Neural progenitor cell (in vitro differentiated cells): Measurements from ENCODE around the gene VAV1. TPM values are rescaled to one million over a fixed set of nuclear protein-coding genes. Genes with fewer than 3 reads are reported as not detected.

ENCODE experiments used
- DNase-seq: peaks from one replicate; pipeline ENCODE4 v3.0.0-alpha.2; 2016; ENCODE audit warnings: low spot score
- H2AFZ ChIP-seq: fragments of 200-600 bp; sonication (generic); replicated peaks from 2 replicates; pipeline ENCODE4 v1.6.1; 2016; ENCODE audit warnings: antibody characterized with exemption
- H3F3A ChIP-seq: fragments of 200-600 bp; sonication (generic); 2 replicates; pipeline ENCODE4 v1.6.1; 2016; ENCODE audit warnings: antibody characterized with exemption, low read depth
- H3K27ac ChIP-seq: fragments of 200-600 bp; sonication (generic); 2 replicates; pipeline ENCODE4 v1.5.1; 2016; ENCODE audit warnings: mild to moderate bottlenecking
- H3K27me3 ChIP-seq: fragments of 200-600 bp; sonication (generic); 2 replicates; pipeline ENCODE4 v1.6.1; 2016; ENCODE audit warnings: mild to moderate bottlenecking, moderate library complexity
- H3K36me3 ChIP-seq: fragments of 200-600 bp; sonication (generic); 2 replicates; pipeline ENCODE4 v1.5.1; 2016
- H3K4me1 ChIP-seq: fragments of 200-600 bp; sonication (generic); 2 replicates; pipeline ENCODE4 v1.6.1; 2016; ENCODE audit warnings: mixed run types
- H3K4me2 ChIP-seq: fragments of 200-600 bp; sonication (generic); 2 replicates; pipeline ENCODE4 v1.6.1; 2016
- H3K4me3 ChIP-seq: fragments of 200-600 bp; sonication (generic); 2 replicates; pipeline ENCODE4 v1.5.1; 2016
- H3K79me2 ChIP-seq: fragments of 200-600 bp; sonication (generic); 2 replicates; pipeline ENCODE4 v1.6.1; 2016; ENCODE audit warnings: low read depth
- H3K9ac ChIP-seq: fragments of 200-600 bp; sonication (generic); 2 replicates; pipeline ENCODE4 v1.6.1; 2016
- H3K9me3 ChIP-seq: fragments of 200-600 bp; sonication (generic); 2 replicates; pipeline ENCODE4 v1.5.1; 2016; ENCODE audit warnings: low read depth
- H4K20me1 ChIP-seq: fragments of 200-600 bp; sonication (generic); 2 replicates; pipeline ENCODE4 v1.6.1; 2016; ENCODE audit warnings: low read depth
- H3K27ac Mint-ChIP-seq: 3 replicates; pipeline ENCODE4 v1.8.0; 2021; ENCODE audit warnings: mixed read lengths
- H3K27me3 Mint-ChIP-seq: 2 replicates; pipeline ENCODE4 v1.8.0; 2022; ENCODE audit warnings: low read depth, mild to moderate bottlenecking, inconsistent platforms, moderate library complexity, mixed read lengths; ENCODE audit not compliant: insufficient read depth
- H3K36me3 Mint-ChIP-seq: 3 replicates; pipeline ENCODE4 v1.8.0; 2021; ENCODE audit warnings: mixed read lengths
- H3K4me1 Mint-ChIP-seq: 3 replicates; pipeline ENCODE4 v1.8.0; 2021; ENCODE audit warnings: mixed read lengths
- H3K4me3 Mint-ChIP-seq: 3 replicates; pipeline ENCODE4 v1.8.0; 2021; ENCODE audit warnings: mild to moderate bottlenecking, moderate library complexity, mixed read lengths
- H3K9me3 Mint-ChIP-seq: 3 replicates; pipeline ENCODE4 v1.8.0; 2020; ENCODE audit warnings: mixed read lengths
- EZH2 ChIP-seq: fragments of 200-600 bp; sonication (generic); IDR thresholded peaks from 2 replicates; pipeline ENCODE4 v1.6.1; 2017; ENCODE audit warnings: antibody characterized with exemption, mild to moderate bottlenecking, moderate library complexity
- EZH2phosphoT487 ChIP-seq: fragments of 200-600 bp; sonication (generic); IDR thresholded peaks from 2 replicates; pipeline ENCODE4 v1.6.1; 2017; ENCODE audit warnings: antibody characterized with exemption
- total RNA-seq: library from RNA; depleted of rRNA; stranded (reverse); fragments of >200 nt; gene quantifications from 2 replicates; pipeline ENCODE4 v1.2.3, GENCODE V29; 2015; ENCODE audit warnings: low replicate concordance
- TF ChIP-seq, protein P1 (sequence below): fragments of 200-600 bp; sonication (generic); IDR thresholded peaks from 2 replicates; pipeline ENCODE4 v1.5.1; 2017; ENCODE audit warnings: antibody characterized with exemption, mild to moderate bottlenecking

VAV1 gene
- total RNA-seq, 1 donor from 2014 or later = not detected

DNA sequence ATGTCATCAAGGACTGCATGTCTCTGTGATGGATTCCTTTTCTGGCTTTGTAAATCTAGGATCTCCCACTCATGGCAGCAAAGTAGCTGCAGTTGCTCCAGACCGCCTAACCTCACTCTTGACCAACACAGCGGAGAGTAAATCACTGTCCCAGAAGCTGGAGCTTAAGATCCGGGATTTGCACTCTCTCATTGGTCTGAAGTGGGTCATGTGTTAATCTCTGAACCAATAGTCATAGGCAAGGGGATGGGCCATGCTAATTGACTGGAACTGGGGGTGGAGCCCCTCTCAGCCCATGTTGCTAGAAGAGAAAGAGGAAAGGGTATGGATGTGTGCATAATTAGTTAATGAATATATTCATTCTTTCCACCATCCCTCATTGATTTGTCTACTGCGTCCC lies 34.0 kb downstream of the VAV1 start:
- peaks cover 5% of the 10 kb centered on the region for H3K27me3 Mint-ChIP-seq
- Histone ChIP-seq H3K4me2 (no peak overlapping the region), H3K4me1 (no peaks in the 10 kb centered on the region), H3K27me3 (no peaks in the 10 kb centered on the region), H3K9ac (no peak overlapping the region), H3K9me3 (no peaks in the 10 kb centered on the region), H2AFZ (no peak overlapping the region), H4K20me1 (no peaks in the 10 kb centered on the region), H3F3A (no peaks in the 10 kb centered on the region), H3K79me2 (no peaks in the 10 kb centered on the region), H3K36me3 (no peaks in the 10 kb centered on the region), H3K4me3 (no peak overlapping the region), H3K27ac (no peak overlapping the region)
- H3K4me1 Mint-ChIP-seq = peaks cover 3% of the 10 kb centered on the region
- no peaks in the 10 kb centered on the region for H3K36me3 Mint-ChIP-seq
- TF ChIP-seq EZH2 (no peak), EZH2phosphoT487 (no peak)
- TF ChIP-seq, protein P1, sequence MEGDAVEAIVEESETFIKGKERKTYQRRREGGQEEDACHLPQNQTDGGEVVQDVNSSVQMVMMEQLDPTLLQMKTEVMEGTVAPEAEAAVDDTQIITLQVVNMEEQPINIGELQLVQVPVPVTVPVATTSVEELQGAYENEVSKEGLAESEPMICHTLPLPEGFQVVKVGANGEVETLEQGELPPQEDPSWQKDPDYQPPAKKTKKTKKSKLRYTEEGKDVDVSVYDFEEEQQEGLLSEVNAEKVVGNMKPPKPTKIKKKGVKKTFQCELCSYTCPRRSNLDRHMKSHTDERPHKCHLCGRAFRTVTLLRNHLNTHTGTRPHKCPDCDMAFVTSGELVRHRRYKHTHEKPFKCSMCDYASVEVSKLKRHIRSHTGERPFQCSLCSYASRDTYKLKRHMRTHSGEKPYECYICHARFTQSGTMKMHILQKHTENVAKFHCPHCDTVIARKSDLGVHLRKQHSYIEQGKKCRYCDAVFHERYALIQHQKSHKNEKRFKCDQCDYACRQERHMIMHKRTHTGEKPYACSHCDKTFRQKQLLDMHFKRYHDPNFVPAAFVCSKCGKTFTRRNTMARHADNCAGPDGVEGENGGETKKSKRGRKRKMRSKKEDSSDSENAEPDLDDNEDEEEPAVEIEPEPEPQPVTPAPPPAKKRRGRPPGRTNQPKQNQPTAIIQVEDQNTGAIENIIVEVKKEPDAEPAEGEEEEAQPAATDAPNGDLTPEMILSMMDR = no peak
- H3K27ac Mint-ChIP-seq = no peak overlapping the region
- no peak for DNase-seq
- H3K4me3 Mint-ChIP-seq = no peak overlapping the region
- peaks cover 6% of the 10 kb centered on the region for H3K9me3 Mint-ChIP-seq

GRCh38 chr19:6807291-6807690 lies 34.8 kb downstream of the VAV1 start:
- Histone ChIP-seq H3K27ac (no peak overlapping the region), H3K9ac (no peak overlapping the region), H3K4me2 (no peak overlapping the region), H2AFZ (no peak overlapping the region), H3K9me3 (no peaks in the 10 kb centered on the region), H3F3A (no peaks in the 10 kb centered on the region), H3K4me3 (no peak overlapping the region), H3K36me3 (no peaks in the 10 kb centered on the region), H3K27me3 (no peaks in the 10 kb centered on the region), H3K4me1 (no peaks in the 10 kb centered on the region), H3K79me2 (no peaks in the 10 kb centered on the region), H4K20me1 (no peaks in the 10 kb centered on the region)
- H3K27me3 Mint-ChIP-seq = peaks cover 5% of the 10 kb centered on the region
- H3K36me3 Mint-ChIP-seq = no peaks in the 10 kb centered on the region
- no peaks in the 10 kb centered on the region for H3K4me1 Mint-ChIP-seq
- TF ChIP-seq, protein P1 = no peak
- TF ChIP-seq EZH2 (no peak), EZH2phosphoT487 (no peak)
- H3K4me3 Mint-ChIP-seq = no peak overlapping the region
- no peak overlapping the region for H3K27ac Mint-ChIP-seq
- DNase-seq = no peak
- H3K9me3 Mint-ChIP-seq = peaks cover 6% of the 10 kb centered on the region

- Histone ChIP-seq H3F3A (no peaks in the 10 kb centered on the region), H3K79me2 (no peaks in the 10 kb centered on the region), H3K4me2 (no peak overlapping the region), H3K4me1 (no peaks in the 10 kb centered on the region), H3K9me3 (no peaks in the 10 kb centered on the region), H3K4me3 (no peak overlapping the region), H3K36me3 (no peaks in the 10 kb centered on the region), H3K9ac (no peak overlapping the region), H3K27ac (no peak overlapping the region), H4K20me1 (no peaks in the 10 kb centered on the region), H2AFZ (no peak overlapping the region), H3K27me3 (no peaks in the 10 kb centered on the region)
- Mint-ChIP-seq H3K27me3 (peaks cover 5% of the 10 kb centered on the region), H3K27ac (no peak overlapping the region), H3K4me1 (no peaks in the 10 kb centered on the region), H3K9me3 (peaks cover 6% of the 10 kb centered on the region), H3K4me3 (no peak overlapping the region), H3K36me3 (no peaks in the 10 kb centered on the region)
- no peak for DNase-seq
- TF ChIP-seq EZH2 = no peak
Observed at GRCh38 chr19:6808494-6808893, 36.0 kb downstream of the VAV1 start.

DNA sequence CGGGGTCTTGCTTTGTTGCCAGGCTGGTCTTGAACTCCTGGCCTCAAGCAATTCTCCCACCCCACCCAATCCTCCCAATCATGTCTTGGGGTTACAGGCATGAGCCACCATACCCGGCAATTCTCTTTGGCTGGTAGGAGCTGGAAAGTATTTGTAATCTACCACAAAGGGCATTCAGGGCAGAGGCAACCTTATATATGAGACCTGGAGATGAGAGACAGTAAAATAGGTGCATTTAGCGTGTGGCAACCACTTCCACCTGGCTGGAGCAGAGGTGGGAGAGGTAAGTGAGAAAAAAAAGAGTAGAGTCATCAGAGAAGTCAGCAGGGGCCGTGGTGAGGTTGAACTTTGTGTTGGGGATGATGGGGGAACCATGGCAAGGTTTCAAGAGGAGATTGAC lies 36.8 kb downstream of the VAV1 start:
- Histone ChIP-seq H3K36me3 (no peaks in the 10 kb centered on the region), H3K27ac (no peak overlapping the region), H3K4me2 (no peak overlapping the region), H3K4me3 (no peak overlapping the region), H2AFZ (no peak overlapping the region), H3K27me3 (no peaks in the 10 kb centered on the region), H3K79me2 (no peaks in the 10 kb centered on the region), H3F3A (no peaks in the 10 kb centered on the region), H3K4me1 (no peaks in the 10 kb centered on the region), H4K20me1 (no peaks in the 10 kb centered on the region), H3K9me3 (no peaks in the 10 kb centered on the region), H3K9ac (no peak overlapping the region)
- Mint-ChIP-seq H3K27me3 (peaks cover 5% of the 10 kb centered on the region), H3K9me3 (peaks cover 6% of the 10 kb centered on the region), H3K4me3 (peak overlapping the region; percentile 12), H3K36me3 (no peaks in the 10 kb centered on the region), H3K27ac (no peak overlapping the region), H3K4me1 (no peaks in the 10 kb centered on the region)
- DNase-seq = no peak
- TF ChIP-seq, protein P1 = no peak
- TF ChIP-seq EZH2phosphoT487 (no peak), EZH2 (no peak)
